OCI-LY3 (cell line): ENCODE results near the gene ITM2B.

Source experiments
- EZH2phosphoT487 ChIP-seq: fragments of 200-600 bp; shearing (Covaris generic); IDR thresholded peaks from 2 replicates; pipeline ENCODE4 v1.6.1; 2018; ENCODE audit warnings: antibody characterized with exemption, mixed run types, low read depth
- TF ChIP-seq, protein P1 (sequence below): fragments of 200-600, 300-600 bp; sonication (generic); IDR thresholded peaks from 2 replicates; pipeline ENCODE4 v1.5.1; 2014; ENCODE audit warnings: antibody characterized with exemption, low read length, low read depth

DNA sequence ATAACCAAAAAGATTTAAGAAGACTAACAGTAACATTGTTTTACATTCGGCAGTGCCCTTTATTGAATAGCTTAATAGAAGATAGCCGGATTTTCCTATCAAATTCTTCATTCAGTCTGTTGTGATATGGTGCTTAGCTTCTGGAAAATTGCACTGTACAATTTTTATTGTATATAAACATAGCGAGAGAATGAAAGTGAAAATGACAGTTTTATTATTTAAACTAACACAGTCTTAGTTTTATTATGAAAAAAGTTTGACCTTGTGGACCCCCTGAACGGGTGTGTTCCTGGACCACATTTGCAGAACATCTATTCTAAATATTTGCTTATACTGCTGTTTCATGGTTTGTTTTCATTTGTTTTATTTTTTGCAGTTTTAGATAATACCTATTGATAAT, 8.6 kb downstream of the ITM2B start:
- TF ChIP-seq, protein P1, sequence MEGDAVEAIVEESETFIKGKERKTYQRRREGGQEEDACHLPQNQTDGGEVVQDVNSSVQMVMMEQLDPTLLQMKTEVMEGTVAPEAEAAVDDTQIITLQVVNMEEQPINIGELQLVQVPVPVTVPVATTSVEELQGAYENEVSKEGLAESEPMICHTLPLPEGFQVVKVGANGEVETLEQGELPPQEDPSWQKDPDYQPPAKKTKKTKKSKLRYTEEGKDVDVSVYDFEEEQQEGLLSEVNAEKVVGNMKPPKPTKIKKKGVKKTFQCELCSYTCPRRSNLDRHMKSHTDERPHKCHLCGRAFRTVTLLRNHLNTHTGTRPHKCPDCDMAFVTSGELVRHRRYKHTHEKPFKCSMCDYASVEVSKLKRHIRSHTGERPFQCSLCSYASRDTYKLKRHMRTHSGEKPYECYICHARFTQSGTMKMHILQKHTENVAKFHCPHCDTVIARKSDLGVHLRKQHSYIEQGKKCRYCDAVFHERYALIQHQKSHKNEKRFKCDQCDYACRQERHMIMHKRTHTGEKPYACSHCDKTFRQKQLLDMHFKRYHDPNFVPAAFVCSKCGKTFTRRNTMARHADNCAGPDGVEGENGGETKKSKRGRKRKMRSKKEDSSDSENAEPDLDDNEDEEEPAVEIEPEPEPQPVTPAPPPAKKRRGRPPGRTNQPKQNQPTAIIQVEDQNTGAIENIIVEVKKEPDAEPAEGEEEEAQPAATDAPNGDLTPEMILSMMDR = no peak
- TF ChIP-seq EZH2phosphoT487 = no peak
